Stimulated activated naive CD8-positive, alpha-beta T cell treated with anti-CD3 and anti-CD28 coated beads, Interleukin-15, Interleukin-2, amounts not matched to agents 100 ng/mL and 50 ng/mL, for 24 hours (primary cell): Measurements from ENCODE around the gene GIGYF1.

Experiments used
- H3K27ac Mint-ChIP-seq: one replicate; pipeline ENCODE4 v1.8.0; 2021; ENCODE audit warnings: mild to moderate bottlenecking, mixed read lengths
- H3K27me3 Mint-ChIP-seq: one replicate; pipeline ENCODE4 v1.8.0; 2021; ENCODE audit warnings: mixed read lengths
- H3K36me3 Mint-ChIP-seq: one replicate; pipeline ENCODE4 v1.8.0; 2021; ENCODE audit warnings: low read depth, mixed read lengths
- H3K4me1 Mint-ChIP-seq: one replicate; pipeline ENCODE4 v1.8.0; 2021; ENCODE audit warnings: low read depth, mixed read lengths
- H3K4me3 Mint-ChIP-seq: one replicate; pipeline ENCODE4 v1.8.0; 2021; ENCODE audit warnings: mild to moderate bottlenecking, mixed read lengths
- H3K9me3 Mint-ChIP-seq: one replicate; pipeline ENCODE4 v1.8.0; 2021; ENCODE audit warnings: mixed read lengths

The GIGYF1 gene

DNA sequence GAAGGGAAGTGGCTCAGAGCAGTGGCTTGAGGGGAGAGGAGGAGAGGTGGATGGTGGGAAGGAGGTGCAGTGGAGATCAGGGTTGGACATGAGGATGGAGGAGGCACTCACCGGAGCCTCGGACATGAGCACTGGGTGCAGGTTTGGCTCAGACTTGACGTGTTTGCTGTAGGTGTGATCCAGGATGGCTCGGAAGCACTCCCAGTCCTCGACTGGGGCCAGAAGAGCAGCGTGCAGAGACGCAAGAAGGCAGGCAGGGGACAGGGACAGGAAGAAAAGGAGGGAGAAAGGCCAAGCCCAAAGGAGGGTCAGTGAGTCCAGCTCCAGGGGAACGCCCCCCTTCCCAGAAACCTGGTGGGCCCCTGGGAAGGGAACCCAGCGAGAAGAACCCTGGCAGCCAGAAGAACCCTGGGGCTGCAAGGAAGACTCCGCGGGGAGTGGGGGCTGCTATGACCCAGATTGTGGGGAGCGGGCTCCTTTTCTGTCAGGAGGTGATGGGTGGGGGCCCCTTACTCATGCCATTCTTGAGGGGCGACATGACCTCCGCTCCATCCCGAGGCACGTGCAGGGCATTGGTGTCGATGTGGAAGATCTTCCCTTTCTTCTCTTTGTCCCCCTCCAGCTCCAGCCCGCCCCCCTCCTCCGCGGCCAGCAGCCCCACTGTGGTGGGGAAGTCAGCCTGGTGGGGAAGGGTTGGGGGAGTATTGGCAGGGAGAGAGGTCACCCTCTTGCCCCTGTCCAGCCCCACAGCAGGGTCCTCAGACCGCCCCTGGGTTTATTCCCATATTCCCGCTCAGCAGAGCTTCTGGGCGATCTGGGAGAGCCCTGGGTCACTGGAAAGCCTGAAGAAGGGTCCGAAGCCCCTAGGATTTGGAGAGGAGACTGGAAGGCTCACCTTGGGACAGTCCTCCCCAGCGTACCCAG, 38.9 kb downstream of the GIGYF1 start:
- H3K27me3 Mint-ChIP-seq, result peaks cover 38% of the 10 kb centered on the region
- H3K4me1 Mint-ChIP-seq, result no peaks in the 10 kb centered on the region
- no peaks in the 10 kb centered on the region for H3K36me3 Mint-ChIP-seq
- no peak overlapping the region for H3K27ac Mint-ChIP-seq
- H3K4me3 Mint-ChIP-seq, result no peak overlapping the region
- no peaks in the 10 kb centered on the region for H3K9me3 Mint-ChIP-seq

DNA sequence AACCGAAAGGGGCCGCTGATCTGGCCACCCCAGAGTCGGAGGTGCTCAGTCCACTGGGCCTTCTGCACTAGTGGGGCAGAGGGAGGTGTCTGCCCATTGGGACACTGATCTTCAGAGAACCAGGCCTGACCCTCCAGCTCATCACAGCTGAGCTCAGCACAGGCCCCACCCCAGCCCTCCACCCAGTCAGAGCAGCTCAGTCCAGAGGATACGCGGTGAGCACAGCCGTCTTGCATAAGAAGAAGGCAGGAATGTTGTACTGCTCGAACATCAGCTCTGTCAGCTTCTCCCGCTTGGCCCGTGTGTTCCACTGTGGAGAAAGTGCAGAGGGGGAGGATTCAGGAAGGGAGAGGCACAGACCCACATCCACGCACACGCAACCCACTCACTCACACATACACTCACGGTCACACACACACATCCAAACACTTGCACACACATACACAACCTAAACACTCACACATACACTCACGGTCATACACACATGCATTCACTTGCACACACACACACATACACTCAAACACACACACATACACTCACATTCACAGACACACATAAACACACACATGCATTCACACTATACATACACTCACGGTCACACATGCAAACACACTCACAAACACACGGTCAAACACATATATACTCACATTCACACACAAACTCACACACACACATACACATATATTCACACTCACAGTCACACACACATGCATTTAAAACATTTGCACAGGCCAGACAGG, 44.1 kb downstream of the GIGYF1 start:
- Mint-ChIP-seq H3K27me3 (peaks cover 18% of the 10 kb centered on the region), H3K4me1 (no peaks in the 10 kb centered on the region), H3K4me3 (no peak overlapping the region), H3K9me3 (no peaks in the 10 kb centered on the region), H3K36me3 (no peaks in the 10 kb centered on the region), H3K27ac (no peak overlapping the region)

DNA sequence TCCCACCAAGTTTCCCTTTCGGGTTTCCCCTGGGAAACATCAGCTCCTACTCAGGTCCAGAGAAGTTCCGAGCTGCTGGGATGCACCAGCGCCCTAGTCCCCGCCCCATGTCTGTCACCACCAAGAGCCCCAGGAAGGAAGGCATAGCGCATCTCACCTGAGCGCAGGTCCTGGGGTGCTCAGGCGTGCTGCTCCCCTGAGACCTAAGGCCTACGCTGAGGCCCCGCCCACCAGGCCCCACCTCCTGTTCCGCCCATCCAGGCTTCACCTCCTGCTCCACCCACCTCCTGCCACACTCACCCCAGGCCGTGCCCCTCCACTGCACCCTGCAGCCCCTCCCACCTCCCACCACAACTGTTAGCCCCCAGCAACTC, 51.5 kb downstream of the GIGYF1 start:
- Mint-ChIP-seq H3K27me3 (peaks cover 3% of the 10 kb centered on the region), H3K4me1 (no peaks in the 10 kb centered on the region), H3K9me3 (no peaks in the 10 kb centered on the region), H3K4me3 (no peak overlapping the region), H3K36me3 (no peaks in the 10 kb centered on the region), H3K27ac (no peak overlapping the region)

DNA sequence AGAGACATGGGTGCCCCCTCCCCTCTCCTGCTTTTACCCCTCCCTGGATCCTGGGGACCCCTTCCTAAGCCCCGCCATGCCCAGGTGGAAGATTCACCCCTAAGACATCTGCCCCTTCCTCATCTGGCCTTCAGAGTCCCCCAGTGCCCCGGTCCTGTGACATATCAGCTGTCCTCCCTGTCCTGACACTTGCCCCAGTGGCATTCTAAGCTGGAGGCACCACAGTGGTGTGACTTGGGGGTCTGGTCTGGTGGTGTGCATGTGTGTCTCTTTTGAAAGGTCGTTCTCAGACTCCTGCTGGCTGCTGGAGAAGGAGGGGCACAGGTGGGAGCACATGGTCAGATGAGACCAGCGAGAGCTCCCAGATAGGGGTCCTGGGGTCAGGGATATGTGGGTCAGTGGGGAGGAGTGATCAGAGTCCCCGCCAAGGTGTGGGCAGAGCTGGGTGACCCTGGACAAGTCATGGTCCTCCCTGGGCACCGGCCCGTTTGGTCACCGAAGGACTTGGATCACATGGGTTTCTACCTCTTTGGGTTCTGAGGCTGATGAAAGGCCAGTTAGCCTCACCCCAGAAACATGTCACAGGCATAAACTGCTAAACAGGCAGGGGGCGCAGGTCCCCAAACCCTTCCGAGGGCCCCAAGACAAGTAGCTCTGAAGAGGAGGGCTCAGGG, 52.1 kb downstream of the GIGYF1 start:
- H3K27ac Mint-ChIP-seq, result no peak overlapping the region
- no peaks in the 10 kb centered on the region for H3K4me1 Mint-ChIP-seq
- no peaks in the 10 kb centered on the region for H3K9me3 Mint-ChIP-seq
- H3K36me3 Mint-ChIP-seq, result no peaks in the 10 kb centered on the region
- peaks cover 3% of the 10 kb centered on the region for H3K27me3 Mint-ChIP-seq
- H3K4me3 Mint-ChIP-seq, result no peak overlapping the region

DNA sequence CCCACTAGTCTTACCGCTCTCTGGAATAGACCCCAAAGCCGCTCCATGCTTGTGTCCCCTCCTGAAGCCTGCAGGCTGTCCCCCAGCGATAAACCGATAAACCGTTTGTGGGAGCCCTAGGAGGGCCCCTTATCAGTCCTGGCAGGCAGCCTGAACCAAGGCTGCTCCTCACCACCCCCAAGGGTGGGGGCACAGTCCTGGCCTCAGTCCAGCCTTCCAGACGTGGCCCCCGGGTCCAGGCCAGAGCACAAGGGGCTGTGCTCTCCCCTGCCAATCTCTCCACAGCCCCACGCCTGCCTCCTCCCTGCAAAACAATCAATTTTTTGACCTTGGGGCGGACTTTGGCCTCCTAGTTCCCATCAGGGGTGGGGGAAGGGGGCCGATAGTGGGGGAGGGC, 52.6 kb downstream of the GIGYF1 start, which contains the start of gene TFR2:
Gene TFR2, minus strand, starts transcription at position 90 of the 397 bp plus-strand sequence. Its CDS starts 43 bp downstream, at position 47.
- no peaks in the 10 kb centered on the region for H3K9me3 Mint-ChIP-seq
- H3K4me3 Mint-ChIP-seq, result no peak within 1 kb of the TSS
- H3K36me3 Mint-ChIP-seq, result no peaks in the 10 kb centered on the region
- H3K27ac Mint-ChIP-seq, result no peak within 1 kb of the TSS
- H3K27me3 Mint-ChIP-seq, result peaks cover 3% of the 10 kb centered on the region
- H3K4me1 Mint-ChIP-seq, result no peaks in the 10 kb centered on the region

DNA sequence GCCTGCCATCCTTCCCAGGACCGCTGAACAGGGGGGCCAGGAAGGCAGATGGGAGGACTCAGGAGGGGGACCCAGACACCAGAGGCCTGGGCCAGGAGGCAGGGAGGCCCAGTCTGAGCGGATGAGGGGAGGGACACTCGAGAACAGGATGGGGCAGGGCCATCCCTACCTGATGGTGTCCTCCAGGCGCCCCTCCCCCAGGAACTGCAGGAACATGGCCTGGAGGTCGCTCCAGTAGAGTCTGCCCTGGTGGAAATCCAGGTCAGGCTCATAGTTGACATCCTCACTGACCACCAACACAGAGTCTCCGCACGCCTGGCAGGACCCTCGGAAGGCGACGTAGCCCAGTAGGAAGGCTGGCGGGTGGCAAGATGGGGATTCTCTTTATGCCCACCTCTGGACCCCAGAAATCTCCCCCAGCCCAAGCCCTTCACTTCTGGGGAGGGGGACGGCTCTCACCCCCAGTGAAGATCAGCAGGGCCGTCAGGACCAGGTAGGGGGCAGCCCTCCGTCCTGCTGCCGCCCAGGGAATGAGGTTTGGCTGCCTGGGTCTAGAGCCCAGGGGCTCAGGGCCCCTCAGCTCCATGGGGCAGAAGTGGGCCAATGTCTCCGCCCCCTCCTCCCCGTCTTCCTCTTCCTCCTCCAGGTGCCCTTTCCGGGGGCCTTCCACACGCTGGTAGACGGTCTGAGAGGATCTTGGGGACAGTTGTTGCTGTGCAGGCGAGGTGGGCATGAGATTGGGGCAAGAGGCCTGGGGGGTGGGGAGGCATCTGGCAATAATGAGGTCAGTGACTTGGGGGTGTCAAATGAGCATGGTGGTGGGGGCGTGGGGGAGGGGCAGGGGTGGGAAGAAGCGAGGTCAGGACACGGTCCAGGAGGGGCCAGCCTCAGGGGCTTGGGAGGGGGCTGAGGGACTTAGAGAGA, 53.3 kb downstream of the GIGYF1 start:
- H3K4me1 Mint-ChIP-seq, result no peaks in the 10 kb centered on the region
- H3K36me3 Mint-ChIP-seq, result no peaks in the 10 kb centered on the region
- no peak overlapping the region for H3K27ac Mint-ChIP-seq
- no peaks in the 10 kb centered on the region for H3K9me3 Mint-ChIP-seq
- H3K4me3 Mint-ChIP-seq, result no peak overlapping the region
- H3K27me3 Mint-ChIP-seq, result peaks cover 3% of the 10 kb centered on the region

DNA sequence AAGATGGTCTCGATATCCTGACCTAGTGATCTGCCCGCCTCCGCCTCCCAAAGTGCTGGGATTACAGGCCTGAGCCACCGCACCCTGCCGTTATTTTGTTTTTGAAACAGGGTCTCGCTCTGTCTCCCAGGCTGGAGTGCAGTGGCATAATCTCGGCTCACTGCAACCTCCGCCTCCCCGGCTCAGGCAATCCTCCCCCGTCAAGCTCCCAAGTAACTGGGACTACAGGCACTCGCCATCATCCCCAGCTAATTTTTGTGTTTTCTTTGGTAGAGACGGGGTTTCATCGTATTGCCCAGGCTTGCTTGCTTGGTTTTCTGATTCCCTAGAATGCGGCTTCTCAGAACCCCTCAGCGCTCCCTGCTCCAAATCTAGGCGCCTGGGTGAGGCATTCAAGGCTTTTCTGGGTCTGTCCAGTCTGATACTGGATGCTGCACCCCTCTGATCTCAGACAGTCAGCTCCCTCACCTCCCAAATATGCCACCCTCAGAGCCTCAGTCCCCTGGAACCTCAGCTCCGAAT, 54.0 kb downstream of the GIGYF1 start:
- Mint-ChIP-seq H3K9me3 (no peaks in the 10 kb centered on the region), H3K4me1 (no peaks in the 10 kb centered on the region), H3K36me3 (no peaks in the 10 kb centered on the region), H3K4me3 (no peak overlapping the region), H3K27ac (no peak overlapping the region), H3K27me3 (peaks cover 3% of the 10 kb centered on the region)

DNA sequence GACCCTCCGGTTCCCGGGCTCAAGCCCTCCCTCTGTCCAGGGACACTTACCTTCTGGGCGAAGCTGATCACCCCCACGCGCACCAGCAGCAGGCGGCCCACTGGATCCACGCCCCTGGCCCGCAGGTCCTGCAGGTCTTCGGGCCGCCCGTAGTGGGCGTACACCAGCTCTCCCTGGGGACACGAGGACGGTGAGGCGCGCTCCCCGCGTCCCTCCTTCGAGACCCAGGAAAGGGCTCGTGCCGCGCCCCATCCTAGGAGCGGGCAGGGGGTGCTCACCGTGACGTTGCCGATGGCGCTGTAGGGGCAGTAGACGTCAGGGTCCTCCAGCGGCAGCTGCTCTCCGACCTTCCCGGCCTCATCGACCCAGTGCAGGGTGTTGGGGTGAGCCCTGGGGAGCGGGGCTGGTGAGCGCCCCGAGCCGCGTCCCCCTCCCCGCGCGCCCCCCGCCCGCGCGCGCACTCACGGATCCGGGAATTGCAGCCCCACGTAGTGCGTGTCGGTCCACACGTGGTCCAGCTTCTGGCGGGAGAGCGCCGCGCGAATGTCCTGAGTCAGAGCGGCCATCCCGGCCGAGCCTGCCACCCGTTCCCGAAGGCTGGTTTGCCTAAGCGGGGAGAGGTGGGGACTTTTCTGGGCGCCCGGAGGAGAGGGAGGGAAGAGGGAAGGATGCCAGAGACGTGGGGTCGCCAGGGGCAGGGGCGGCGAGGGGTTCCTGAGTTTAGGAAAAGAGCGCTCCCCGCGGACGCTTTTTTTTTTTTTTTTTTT, 60.9 kb downstream of the GIGYF1 start:
- peak overlapping the region; percentile 96 for H3K27ac Mint-ChIP-seq
- no peaks in the 10 kb centered on the region for H3K27me3 Mint-ChIP-seq
- peaks cover 18% of the 10 kb centered on the region for H3K4me1 Mint-ChIP-seq
- peak overlapping the region; percentile 86 for H3K4me3 Mint-ChIP-seq
- no peaks in the 10 kb centered on the region for H3K9me3 Mint-ChIP-seq
- H3K36me3 Mint-ChIP-seq, result no peaks in the 10 kb centered on the region

DNA sequence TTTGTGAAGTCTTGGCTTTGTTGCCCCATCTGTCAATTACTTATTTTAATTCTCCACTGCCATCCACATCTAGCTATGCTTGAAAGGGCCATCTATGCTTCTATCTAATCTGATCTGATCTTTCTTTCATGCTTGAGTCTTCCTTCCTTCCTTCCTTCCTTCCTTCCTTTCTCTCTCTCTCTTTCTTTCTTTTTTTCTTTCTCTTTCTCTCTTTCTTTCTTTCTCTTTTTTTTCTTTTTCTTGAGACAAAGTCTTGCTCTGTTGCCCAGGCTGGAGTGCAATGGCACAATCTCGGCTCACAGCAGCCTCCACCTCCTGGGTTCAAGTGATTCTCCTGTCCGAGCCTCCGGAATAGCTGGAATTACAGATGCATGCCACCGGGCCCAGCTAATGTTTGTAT, 64.0 kb downstream of the GIGYF1 start:
- no peaks in the 10 kb centered on the region for H3K9me3 Mint-ChIP-seq
- peak overlapping the region; percentile 7 for H3K27ac Mint-ChIP-seq
- no peaks in the 10 kb centered on the region for H3K27me3 Mint-ChIP-seq
- peaks cover 23% of the 10 kb centered on the region for H3K4me1 Mint-ChIP-seq
- no peak overlapping the region for H3K4me3 Mint-ChIP-seq
- peaks cover 7% of the 10 kb centered on the region for H3K36me3 Mint-ChIP-seq
